ENCODE measurements around the gene NUDT16L1.
A peak's percentile ranks its signal among the peaks of the same experiment; 100 is the strongest.

NUDT16L1 gene

DNA sequence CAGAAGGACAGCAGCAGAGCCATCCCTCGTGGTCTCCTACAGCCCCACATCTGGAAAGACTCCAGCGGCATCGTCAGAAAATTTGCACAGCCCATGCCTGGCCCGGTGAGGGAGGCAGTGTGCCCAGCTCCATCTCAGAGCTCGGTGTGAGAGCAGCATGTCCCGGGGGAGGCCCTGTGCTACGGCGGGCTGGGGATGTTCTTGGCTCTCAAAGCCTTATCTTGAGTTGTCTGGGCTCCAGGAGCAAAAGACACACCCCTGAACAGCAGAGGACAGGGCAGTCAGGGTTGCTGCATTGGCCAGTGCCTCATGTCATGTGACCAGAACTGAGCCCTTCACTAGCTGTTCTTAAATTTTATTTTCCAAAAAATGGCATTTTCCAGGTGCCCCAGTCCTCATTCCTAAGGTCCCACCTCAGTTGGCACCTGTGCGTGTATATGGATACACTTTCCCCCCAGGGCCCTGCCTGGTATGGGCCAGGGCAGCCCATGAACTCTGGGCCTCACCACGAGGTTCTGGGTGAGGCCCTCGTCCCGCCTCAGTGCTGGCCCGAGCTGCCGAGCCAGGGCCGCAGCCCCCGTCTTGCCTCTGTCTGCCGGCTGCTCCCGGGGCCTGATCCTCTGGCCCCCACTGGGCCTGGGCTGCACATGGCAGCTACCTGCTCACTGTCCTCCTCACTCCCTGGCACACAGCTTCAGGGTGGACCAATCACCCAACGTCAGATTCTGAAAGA is 3.0 kb downstream of the NUDT16L1 start:
- no peak for DNase-seq

DNA sequence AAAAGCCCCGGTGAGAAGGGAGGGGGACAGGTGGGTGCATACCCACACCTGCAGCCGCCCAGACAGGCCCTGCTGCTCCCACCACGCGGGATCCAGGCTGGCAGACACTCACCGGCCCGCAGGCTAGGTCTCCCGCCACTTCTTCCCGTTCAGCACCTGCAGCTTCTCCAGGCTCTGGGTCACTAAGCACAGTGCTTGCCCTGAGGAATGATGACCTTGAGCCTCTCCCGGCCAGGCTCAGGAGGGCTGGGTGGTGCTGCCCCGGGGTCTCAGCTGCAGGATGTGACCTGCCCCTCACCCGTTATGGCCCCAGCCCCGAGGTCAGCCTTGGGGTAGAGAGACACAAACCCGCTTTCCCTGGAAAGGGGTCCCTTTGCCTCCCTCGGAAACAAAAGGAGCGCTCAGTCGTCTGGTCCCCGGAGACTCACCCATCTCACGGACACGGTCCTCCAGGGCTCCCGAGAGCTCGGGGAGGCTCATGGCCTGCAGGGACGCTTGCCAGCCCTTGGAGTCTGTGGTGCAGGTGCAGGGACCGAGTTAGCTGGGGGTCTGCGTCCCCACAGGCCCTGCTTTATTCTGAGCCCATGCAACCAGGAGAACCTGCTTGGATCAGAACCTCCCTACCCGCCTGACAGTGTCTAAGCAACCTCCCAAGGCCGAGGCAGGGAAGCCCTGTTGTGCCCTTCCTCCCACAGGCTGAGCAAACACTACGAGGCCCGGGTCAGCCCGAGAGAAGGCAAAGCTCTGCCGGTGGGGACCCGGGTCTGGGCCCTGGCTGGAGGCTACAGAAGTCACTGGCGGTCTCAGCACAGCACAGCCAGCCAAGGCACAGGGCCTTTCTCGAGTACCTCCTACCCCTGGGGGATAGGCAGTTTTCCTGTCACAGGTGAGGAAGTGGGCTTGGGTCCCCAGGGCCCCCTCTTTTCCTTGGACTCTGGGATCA is 3.8 kb downstream of the NUDT16L1 start:
- DNase-seq: no peak

DNA sequence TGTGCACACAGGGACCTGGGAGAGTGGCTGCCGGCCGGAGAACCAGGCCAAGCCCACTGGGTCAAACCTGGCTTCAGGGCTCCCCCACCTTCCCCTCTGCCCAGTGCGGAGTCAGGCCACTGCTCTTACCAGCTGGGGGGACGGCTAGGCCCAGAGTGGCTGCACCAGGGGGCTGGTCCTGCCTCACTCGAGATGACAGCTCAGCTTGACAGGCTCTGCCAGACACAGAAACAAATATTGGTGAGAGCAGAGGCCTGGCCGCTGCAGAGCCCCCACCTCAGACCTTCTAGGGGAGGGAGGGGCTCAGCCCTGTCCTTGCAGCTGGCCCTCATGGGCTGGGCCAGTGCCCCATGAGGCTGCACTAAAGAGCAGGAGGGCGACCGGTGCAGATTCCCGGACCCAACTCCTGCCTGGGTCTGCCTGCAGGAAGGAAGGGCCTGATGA is 4.5 kb downstream of the NUDT16L1 start:
- no peak for DNase-seq

DNA sequence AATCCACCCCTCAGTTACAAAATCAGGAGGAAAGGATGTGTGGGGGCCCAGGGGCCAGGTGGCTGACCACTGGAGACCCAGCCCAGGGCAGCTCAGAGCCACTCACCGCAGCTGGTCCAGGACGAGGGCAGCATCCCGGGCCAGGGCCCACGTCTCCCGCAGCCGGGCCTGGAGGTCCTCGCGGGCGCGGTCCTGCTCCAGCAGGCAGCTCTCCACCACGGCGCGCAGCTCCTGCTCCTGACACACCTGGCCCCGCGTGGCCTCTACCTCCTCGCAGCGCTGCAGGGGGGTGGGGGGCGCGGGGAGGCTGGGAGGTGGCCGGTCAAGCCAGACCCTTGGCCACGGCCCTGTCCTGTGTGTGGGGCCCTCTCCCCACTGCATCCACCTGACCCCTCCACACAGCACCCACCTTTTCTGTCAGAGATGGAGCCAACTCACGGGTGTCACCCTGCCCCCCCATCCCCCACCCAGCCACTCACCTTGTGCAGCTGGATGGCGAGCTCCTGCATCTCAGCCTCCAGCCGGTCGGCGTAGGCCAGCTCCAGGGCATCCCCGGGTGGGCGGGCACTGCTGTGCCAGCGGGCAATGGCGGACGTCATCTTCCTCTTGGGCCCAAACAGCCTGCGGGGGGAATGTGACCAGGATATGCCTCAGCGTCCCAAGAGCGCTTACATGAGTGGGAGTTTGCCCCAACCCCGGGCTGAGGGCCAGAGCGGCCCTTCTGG is 5.1 kb downstream of the NUDT16L1 start:
- no peak for DNase-seq

DNA sequence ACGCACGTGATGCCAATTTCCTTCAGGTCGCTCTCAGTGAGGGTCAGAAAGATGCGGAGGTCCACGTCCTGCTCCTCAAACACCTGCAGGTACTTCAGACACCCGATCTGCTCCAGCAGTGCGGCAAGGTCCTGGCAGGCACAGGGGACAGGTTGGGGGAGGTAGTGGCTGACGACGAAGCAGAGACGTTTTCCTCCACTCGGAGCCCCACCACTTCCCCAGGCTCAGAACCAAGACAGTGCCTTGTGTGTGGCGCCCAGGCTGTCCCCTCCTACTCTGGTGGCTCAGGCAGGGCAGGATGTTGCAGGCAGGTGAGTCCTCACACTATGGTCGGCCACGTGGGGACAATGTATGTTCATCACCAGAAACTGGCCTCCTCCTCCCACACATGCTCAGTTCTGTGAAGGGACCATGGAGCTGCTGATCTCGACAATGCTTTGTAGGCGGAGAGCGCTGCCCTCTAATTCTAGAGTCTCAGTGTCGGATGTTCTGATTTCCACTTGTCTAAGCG is 5.7 kb downstream of the NUDT16L1 start:
- DNase-seq: no peak

DNA sequence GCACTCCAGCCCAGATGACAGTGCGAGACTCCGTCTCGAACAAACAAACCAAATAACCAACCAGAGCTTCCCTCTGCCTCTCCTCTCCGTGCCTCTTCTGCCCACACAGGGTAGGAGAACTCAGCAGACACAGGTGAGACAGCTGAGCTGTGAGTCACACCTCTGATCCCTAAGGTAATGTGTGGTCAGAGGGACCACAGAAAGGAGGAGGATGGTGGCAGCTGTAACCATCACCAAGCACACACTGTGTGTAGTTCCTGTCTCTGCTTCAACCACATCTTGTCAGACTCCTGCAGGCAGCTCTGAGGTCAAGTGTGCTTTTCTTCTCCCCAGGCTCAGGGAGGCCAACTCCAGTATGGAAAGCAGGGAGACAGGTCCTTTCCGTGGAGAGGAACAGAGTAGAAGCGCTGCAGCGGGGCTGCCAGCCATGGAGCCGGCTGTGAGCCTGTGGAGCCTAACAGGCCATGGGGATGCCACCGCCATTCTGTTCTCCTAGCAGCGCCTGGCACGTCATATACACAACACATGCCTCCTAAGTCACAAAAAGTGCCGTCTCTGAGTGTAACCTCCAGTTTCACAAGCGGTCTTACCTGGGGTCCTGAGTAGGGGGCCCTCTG is 7.1 kb downstream of the NUDT16L1 start:
- DNase-seq: peak; percentile 20

DNA sequence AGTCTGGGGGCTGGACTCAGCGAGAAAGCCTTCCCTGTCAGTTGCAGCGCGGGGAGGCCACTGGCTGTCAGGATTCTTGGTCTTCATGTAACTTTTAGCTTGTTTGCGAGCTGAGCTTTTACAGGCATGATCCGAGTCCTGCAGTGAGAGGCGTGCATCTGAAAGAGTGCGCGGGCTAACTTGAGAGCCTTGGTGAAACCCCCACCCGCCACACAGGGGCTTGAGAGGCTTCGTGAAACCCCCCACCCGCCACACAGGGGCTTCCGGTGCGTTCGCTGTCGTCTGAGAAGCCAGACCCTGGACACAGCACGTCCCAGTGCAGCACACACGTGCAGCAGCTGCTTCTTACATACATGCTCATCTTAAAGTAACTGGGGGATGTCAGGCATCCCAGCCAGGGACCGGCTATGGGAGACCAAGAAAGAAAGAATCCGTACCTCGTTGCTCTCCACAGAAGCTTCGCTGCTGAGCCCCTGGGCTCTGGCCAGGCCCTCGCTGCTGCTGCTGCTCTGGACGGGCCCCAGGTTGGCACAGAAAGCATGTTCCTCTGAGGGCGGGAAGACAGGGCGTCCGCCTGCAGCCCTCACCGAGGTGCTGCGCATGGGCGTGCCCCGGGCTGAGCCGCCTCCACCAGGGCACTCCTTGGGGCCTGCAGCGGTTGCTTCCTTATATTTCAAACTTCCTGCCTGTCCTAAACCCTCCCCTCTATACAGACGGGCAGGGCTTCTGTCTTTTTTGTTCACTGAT is 7.8 kb downstream of the NUDT16L1 start:
- DNase-seq: no peak

DNA sequence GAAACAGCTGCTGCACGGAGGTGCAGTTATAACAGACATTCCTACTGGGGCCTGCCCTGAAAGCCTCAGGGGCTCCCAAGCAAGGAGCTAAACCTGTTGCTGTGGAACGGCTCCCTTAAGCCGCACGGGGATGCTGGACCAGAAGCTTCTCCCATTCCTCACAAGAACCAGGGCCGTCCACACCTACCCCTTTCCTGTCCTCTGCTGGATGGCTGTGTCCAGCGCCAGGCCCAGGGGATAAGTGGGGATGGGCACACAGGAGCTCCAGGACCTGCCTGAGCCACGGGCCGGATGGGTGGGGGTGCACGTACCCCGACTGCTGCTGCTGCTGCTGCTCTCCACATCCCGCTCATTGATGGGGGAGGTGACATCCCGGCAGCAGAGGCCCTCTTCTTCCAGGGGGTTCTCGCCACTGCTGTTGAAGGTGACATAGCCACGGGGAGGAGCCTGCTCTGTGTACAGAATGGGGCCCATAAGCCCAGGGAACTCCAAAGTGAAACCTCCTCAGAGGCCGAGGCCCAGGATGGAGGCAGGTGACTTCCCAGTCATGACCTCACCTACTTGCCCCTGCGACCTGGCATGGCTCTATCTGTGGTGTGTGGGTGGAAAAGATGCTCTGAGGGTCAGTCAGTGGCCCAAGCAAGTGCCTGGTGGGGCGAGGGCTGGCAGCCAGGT is 8.6 kb downstream of the NUDT16L1 start:
- no peak for DNase-seq

DNA sequence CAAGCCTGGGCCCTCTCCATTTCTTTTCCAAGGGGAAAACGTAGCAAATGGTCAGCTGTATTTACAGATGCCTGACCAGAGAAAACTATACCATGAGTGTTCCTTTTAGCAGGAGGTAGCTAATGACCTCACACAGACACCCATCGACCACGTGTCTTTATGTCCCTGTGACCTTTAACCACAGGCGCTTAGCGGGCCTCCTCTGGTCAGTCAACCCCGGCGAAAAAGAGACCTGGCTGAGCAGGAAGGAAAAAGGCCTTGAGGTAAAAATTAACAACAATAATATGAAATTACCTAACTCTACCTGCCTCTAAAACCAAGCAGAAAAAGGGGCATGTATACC is 9.1 kb downstream of the NUDT16L1 start:
- DNase-seq: no peak

DNA sequence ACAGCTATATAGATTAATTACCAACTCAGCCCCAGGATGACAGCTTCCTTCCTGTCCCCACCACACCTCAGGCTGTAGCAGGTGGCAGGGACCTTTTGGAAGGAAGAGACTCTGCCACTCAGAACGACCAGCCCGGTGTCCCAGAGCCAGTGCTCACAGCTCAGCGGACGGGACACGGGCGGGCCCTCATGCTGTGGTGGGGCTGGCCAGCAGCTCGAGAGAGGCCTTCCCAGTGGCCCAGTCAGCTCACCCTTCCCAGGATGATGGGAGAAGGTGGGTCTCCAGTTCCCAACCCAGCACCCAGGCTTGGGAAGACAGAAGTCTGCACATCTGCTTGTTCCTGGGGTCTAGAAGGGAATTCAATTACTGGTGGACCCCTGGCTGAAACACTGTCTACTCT is 10.5 kb downstream of the NUDT16L1 start:
- no peak for DNase-seq

DNA sequence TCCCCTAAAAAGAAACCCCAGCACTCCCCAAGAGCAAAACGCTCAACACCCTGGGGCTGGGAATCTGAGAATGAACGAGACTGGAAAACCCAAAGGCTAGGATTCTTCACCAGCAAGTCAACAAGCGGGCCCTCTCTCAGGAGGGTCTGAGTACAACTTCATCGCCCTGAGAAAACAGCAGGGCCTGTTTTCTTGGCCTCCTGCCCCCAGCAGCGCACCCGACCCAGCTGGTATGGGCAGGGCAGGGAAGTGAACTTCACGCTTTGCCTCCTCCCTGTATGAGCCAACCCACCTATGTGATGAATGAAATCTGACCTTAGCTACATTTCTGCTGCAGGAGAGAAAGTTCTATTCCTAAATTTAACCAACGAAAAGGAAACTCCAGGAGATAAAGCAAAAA is 11.1 kb downstream of the NUDT16L1 start:
- DNase-seq: no peak

DNA sequence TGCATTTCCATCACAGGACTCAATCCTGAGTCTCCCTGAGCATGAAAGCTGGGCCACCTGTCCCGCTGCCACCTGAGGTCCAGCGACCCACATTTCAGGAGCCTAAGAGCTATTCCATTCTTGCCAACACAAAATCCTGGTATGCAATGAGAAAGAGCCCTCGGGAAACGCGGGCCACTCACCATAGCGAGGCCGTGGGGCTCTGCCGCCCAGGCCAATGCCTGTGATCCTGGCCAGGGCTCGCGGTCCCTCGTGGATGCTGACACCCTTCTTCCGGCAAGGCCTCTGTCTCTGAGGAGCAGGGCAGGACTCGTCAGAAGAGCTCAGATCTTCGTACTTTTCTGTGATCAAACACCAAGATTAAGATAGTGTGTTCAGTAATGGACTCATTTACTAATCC is 11.6 kb downstream of the NUDT16L1 start:
- DNase-seq: no peak

DNA sequence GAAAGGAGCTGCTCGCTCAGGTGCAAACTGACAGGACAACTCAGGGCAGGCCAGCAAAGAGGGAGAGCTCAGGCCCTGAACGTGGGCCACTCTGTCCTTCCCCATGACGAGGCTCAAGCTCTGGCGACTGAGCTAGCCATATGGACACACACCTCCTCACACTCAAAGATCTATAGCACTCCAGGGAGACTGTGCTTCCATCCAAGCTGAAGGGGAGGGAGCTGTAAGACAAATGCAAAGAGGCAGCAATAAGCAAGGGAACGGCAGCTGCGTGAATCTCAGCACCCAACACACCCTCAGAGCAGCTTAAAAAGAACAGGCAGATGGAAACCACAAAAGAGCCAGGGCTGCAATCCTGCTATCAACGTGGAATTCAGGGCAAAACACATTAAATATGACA is 13.5 kb downstream of the NUDT16L1 start:
- DNase-seq: no peak

DNA sequence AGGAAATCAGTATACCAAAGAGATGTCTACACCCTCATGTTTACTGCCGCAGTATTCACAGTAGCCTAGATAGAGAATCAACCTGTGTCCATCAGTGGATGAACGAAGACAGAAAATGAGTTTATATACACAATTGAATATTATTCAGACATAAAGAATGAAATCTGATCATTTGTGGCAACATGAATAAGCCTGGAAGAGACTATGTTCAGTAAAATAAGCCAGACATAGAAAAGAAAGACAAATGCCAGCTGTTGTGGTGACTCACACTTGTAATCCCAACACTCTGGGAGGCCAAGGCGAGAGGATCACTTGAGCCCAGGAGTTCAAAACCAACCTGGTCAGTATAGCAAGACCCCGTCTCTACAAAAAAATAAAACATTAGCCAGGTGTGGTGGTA is 16.1 kb downstream of the NUDT16L1 start:
- no peak for DNase-seq

DNA sequence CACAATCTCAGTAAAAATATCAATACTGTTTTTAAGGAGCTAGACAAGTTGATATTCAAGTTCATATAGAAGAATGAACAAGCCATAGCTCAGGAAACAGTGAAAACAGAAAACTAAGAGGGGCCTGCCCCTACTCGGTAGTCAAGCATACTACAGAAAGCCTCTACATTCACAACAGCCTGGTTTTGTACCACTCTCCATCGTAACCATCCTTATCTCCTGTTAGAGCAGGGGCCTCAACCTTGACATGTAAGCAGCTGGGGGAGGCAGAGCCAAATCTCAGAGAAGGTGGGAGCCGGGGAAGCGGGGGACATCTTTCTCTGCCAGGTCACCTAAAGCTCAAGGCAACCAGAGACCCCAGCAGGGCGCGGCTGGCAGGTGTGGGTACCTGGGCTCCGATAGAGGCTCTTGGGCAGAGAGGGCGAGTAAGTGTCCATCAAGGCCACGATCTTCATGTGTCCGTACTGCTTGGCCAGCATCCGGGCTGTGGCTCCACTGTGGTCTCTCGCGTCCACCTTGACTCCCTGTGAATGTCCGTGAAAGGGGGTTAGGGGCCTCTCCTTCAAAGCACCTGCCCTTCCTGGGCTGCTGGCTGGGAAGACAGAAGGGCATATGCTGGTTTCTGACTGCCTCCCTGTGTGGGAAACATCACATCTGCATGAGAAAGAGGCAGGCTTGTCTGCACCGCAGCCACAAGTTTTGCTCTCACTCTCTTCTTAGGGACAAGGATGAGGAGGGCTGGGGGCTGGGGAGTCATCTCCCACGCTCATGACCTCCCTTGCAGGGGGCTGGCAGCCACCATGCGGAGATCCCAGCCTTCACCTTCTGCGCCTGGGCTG is 20.5 kb downstream of the NUDT16L1 start:
- no peak for DNase-seq

DNA sequence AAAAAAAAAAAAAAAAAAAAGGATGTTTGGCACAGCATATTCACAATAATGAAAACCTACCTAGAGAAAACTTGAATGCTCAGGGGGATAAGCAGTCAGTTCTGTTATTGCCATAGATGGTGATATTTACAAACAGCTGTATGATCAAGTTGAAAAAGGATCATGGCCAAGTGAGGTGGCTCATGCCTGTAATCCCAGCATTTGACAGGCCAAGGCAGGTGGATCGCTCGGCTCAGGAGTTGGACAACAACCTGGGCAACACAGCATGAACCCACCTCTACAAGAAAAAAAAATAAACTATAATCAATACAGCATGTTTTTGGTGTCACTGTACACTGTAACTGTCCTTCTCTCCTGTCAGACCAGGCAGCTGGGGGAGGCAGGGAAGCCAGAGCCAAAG is 21.6 kb downstream of the NUDT16L1 start:
- no peak for DNase-seq

DNA sequence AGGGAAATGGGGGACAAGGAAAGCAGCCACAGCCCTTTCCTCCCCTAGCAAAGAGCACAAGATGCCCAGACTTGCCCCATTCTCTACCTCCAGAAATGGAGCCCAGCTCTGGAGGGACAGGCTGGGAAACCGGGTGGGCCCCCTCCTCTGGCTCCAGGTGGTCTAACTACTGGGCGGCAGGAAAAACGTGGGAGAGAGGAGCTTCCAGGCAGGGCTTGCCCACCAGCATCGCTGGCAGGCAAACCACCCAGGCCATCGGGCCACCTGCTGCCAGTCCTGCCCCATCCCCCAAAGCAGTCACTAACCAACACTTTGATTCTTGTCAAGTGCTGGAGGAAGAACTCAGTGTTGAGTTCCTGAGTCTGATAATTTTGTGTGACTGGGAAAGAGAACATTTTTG is 25.1 kb downstream of the NUDT16L1 start:
- DNase-seq: no peak

DNA sequence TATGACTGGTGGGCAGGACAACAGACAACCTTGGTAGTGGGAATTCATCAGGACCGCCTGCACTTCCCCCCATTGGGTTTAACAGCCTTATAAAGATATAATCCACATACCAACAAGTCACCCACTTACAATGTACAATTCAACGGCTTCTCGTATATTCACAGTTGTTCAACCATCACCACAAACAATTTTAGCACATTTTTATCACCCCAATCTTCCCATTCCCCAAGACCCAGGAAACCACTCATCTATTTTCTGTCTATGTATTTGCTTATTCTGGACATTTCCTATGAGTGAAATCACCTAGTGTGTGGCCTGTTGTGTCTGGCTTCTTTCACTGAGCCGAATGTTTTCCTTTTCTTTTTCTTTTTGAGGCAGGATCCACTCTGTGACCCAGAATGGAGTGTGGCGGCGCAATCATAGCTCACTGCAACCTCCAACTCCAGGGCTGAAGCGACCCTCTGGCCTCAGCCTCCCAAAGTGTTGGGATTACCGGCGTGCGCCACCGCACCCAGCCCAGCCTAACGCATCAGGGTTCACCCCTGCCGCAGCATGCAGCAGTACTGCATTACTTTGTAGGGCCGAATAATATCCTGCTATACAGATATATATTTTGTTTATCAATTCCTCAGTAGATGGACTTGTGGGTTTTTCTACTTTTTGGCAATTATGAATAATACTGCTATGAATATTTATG is 29.9 kb downstream of the NUDT16L1 start:
- DNase-seq: no peak

DNA sequence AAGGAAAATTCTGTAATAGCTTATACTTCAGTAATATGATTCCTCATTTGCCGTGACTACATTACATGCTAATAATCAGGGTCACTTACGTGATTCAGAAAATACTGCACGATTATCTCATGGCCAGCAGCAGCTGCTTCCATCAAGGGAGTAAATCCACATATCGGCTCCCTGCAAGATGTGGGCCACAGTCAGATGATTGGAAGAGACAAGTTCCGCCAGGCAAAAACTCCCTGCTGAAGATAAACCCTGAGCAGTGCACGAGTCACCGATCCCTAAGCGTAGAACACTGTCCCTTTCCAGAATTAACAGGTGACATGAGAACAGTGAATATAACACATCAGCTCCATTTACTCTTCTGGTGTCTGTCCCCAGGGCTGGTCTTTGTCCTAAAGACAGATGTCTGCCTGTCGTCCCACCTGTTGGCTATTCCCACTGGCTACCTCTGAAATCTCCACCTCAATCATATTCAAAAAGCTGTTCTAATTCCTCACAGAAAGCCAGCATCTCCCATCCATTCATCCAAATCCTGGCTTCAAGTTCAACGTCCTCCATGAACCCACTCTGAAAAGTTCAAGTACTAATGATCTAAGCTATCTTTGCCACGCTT is 31.4 kb downstream of the NUDT16L1 start:
- DNase-seq: no peak

DNA sequence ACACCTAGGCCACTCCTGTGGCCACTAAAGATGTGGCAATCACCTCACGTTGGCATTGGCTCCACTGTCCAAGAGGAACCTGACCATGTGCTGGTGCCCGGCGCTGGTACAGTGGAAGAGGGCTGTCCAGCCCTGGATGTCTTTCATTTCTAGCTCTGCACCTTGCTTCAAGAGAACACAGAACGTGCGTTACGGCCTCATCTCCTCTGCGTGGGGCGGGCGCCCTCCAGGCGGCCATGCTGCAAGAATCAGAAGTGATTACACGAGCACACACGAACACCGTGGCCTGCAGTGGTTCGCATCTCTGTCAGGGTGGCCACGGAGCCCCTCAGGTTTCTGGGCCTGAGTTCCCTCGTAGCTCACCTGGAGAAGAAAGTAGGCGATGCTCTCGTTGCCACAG is 33.3 kb downstream of the NUDT16L1 start:
- DNase-seq: no peak

All from activated naive CD4-positive, alpha-beta T cell treated with Interleukin-2 at 50 U/mL for 16 hours (primary cell).